Measurements from ENCODE around the gene WDR11. TPM values are rescaled to one million over a fixed set of nuclear protein-coding genes. Genes with fewer than 3 reads are reported as not detected.

The WDR11 gene
- polyA plus RNA-seq, 3 donors: 32.9 to 68.0 (median 50.1) TPM

DNA sequence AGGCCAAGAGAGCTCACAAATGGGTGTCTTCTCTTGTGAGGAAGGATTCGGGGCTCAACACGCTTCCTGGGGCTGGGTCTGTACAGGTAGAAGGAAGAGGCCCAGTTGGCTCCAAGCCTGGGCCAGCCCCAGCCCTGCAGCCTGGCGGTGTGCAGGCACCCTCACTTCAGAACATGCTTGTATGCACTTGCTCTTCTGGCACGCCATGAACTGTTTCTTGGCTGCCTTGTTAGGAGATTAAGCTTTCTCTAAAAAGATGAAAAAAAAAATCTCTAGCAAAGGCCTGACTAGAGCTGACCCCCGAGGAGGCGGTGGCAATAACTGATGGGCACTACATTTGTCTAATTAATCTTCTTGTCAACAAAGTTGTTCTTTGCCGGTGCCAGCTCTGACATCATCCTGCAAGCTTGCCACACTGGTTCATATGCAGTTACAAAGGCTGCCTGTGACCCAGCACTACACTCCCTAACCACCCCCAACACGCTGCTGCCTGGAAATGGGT, 94.7 kb downstream of the WDR11 start:
- DNase-seq: no peak
- Mint-ChIP-seq H3K27me3 (ENCODE audit: low read depth in 3 of 3) (peaks cover 43 to 63% (median 51%) of the 10 kb centered on the region in 3 donors), H3K4me1 (peaks cover 10% of the 10 kb centered on the region), H3K36me3 (no peaks in the 10 kb centered on the region), H3K27ac (no peak overlapping the region), H3K9me3 (peaks cover 0 to 16% (median 7%) of the 10 kb centered on the region in 7 donors), H3K4me3 (peak overlapping the region in 1 of 2 donors; percentile 15)
- Histone ChIP-seq H3K9me3 (replicated peaks in 1 of 2; ENCODE audit: control insufficient read depth in 1 of 2, insufficient read depth in 1 of 2, low read length in 2 of 2) (peaks cover 0 to 15% of the 10 kb centered on the region in 2 donors), H4K20me1 (ENCODE audit: insufficient read depth, low read length) (no peaks in the 10 kb centered on the region), H3K27me3 (ENCODE audit: control insufficient read depth in 2 of 2, insufficient read depth in 2 of 2, low read length in 2 of 2) (peaks cover 21 to 27% of the 10 kb centered on the region in 2 donors), H2AFZ (ENCODE audit: insufficient read depth, low read depth, low read length, poor library complexity, severe bottlenecking) (no peak overlapping the region), H3K4me2 (replicated peaks; ENCODE audit: extremely low read depth, low read length, poor library complexity, severe bottlenecking) (no peak overlapping the region), H3K36me3 (replicated peaks in 1 of 2; ENCODE audit: control insufficient read depth in 1 of 2, insufficient read depth in 2 of 2, low read length in 2 of 2) (no peaks in the 10 kb centered on the region), H3K27ac (ENCODE audit: low read depth in 1 of 2, low read length in 2 of 2) (no peak overlapping the region), H3K9ac (ENCODE audit: insufficient read depth, low read length, poor library complexity, severe bottlenecking) (no peak overlapping the region), H3K79me2 (ENCODE audit: insufficient read depth, low read length) (no peaks in the 10 kb centered on the region), H3K4me3 (replicated peaks in 1 of 3; ENCODE audit: low read depth in 2 of 3, low read length in 3 of 3) (no peak overlapping the region), H3K4me1 (ENCODE audit: control insufficient read depth in 1 of 2, insufficient read depth in 2 of 2, low read length in 2 of 2) (peaks cover 5 to 9% of the 10 kb centered on the region in 2 donors)
- intact Hi-C loops (cut with micrococcal nuclease): loop anchor here (5.0 to 10.0 kb wide), 3 partner anchors 659 to 956 kb away; no protein-coding TSS in a partner anchor
- 80% methylated on average over 4 of the region's 8 CpGs for whole genome bisulfite sequencing (ENCODE audit: insufficient coverage)
- TF ChIP-seq CTCF (IDR thresholded peaks at IDR 0.05): no peak

GRCh38 chr10:120946497-120946896, 95.3 kb downstream of the WDR11 start:
- no peak overlapping the region for H3K4me3 ChIP-seq (replicated peaks in 1 of 3; ENCODE audit: low read depth in 2 of 3, low read length in 3 of 3)
- no peak overlapping the region for H3K9ac ChIP-seq (ENCODE audit: insufficient read depth, low read length, poor library complexity, severe bottlenecking)
- TF ChIP-seq CTCF (IDR thresholded peaks at IDR 0.05): no peak
- no peak overlapping the region for H3K27ac ChIP-seq (ENCODE audit: low read depth in 1 of 2, low read length in 2 of 2)
- 83% methylated on average over 4 of the region's 7 CpGs for WGBS (ENCODE audit: insufficient coverage)
- Mint-ChIP-seq H3K9me3 (peaks cover 0 to 16% (median 7%) of the 10 kb centered on the region in 7 donors), H3K36me3 (no peaks in the 10 kb centered on the region), H3K4me3 (no peak overlapping the region), H3K27ac (no peak overlapping the region), H3K27me3 (ENCODE audit: low read depth in 3 of 3) (peaks cover 48 to 70% (median 58%) of the 10 kb centered on the region in 3 donors), H3K4me1 (peaks cover 10% of the 10 kb centered on the region)
- no peaks in the 10 kb centered on the region for H3K79me2 ChIP-seq (ENCODE audit: insufficient read depth, low read length)
- peaks cover 27 to 33% of the 10 kb centered on the region in 2 donors for H3K27me3 ChIP-seq (ENCODE audit: control insufficient read depth in 2 of 2, insufficient read depth in 2 of 2, low read length in 2 of 2)
- H3K4me1 ChIP-seq (ENCODE audit: control insufficient read depth in 1 of 2, insufficient read depth in 2 of 2, low read length in 2 of 2): peaks cover 5 to 9% of the 10 kb centered on the region in 2 donors
- no peak overlapping the region for H2AFZ ChIP-seq (ENCODE audit: insufficient read depth, low read depth, low read length, poor library complexity, severe bottlenecking)
- H3K36me3 ChIP-seq (replicated peaks in 1 of 2; ENCODE audit: control insufficient read depth in 1 of 2, insufficient read depth in 2 of 2, low read length in 2 of 2): no peaks in the 10 kb centered on the region
- peaks cover 0 to 18% of the 10 kb centered on the region in 2 donors for H3K9me3 ChIP-seq (replicated peaks in 1 of 2; ENCODE audit: control insufficient read depth in 1 of 2, insufficient read depth in 1 of 2, low read length in 2 of 2)
- no peak overlapping the region for H3K4me2 ChIP-seq (replicated peaks; ENCODE audit: extremely low read depth, low read length, poor library complexity, severe bottlenecking)
- H4K20me1 ChIP-seq (ENCODE audit: insufficient read depth, low read length): no peaks in the 10 kb centered on the region
- intact Hi-C loops (cut with micrococcal nuclease): loop anchor here (5.0 to 10.0 kb wide), 3 partner anchors 658 to 956 kb away; no protein-coding TSS in a partner anchor
- DNase-seq: no peak

Measured in CD14-positive monocyte (primary cell).